ENCODE measurements around the gene TRIP13. TPM values are rescaled to one million over a fixed set of nuclear protein-coding genes. Genes with fewer than 3 reads are reported as not detected.
A peak's percentile ranks its signal among the peaks of the same experiment; 100 is the strongest.
"Not testable (repeated sequence)": the region's sequence is repeated elsewhere in the genome, so short reads cannot be mapped to it uniquely, and the experiment has no call there.

The TRIP13 gene
- total RNA-seq, 2 donors from 2014 or later = 21.9 to 32.4 TPM

GRCh38 chr5:915946-916345, 23.3 kb downstream of the TRIP13 start:
- peaks cover 17% of the 10 kb centered on the region for H3K4me1 ChIP-seq (ENCODE audit: control insufficient read depth, insufficient read depth, low read length)
- H3K9me3 Mint-ChIP-seq = no peaks in the 10 kb centered on the region
- H3K4me3 ChIP-seq (ENCODE audit: low read length) = no peak overlapping the region
- no peak overlapping the region for H3K27ac ChIP-seq (ENCODE audit: low read depth, low read length)
- H3K27me3 ChIP-seq (ENCODE audit: control insufficient read depth, insufficient read depth, low read length, poor library complexity, severe bottlenecking) = no peaks in the 10 kb centered on the region
- peaks cover 41% of the 10 kb centered on the region for H3K4me1 Mint-ChIP-seq
- no peak overlapping the region for H3K4me3 Mint-ChIP-seq
- peaks cover 1% of the 10 kb centered on the region for H3K27me3 Mint-ChIP-seq (ENCODE audit: insufficient read depth)
- no peak overlapping the region for H3K27ac Mint-ChIP-seq
- H3K9me3 ChIP-seq (ENCODE audit: control insufficient read depth, low read length) = peaks cover 5% of the 10 kb centered on the region
- peaks cover 70% of the 10 kb centered on the region for H3K36me3 ChIP-seq (ENCODE audit: control insufficient read depth, insufficient read depth, low read length)
- H3K36me3 Mint-ChIP-seq (ENCODE audit: low read depth) = peaks cover 64% of the 10 kb centered on the region
- WGBS, 2 experiments (ENCODE audit: insufficient coverage in 1 of 2, insufficient read length in 1 of 2) = 96 to 100% methylated on average over 10 to 12 of the region's 12 CpGs
- no peak overlapping the region for H3K9ac ChIP-seq (ENCODE audit: extremely low read depth, low read length, poor library complexity, severe bottlenecking)
- TF ChIP-seq CTCF (conservative IDR thresholded peaks at IDR 0.05) = no peak
- DNase-seq = no peak

- no peak for DNase-seq
- Mint-ChIP-seq H3K27me3 (ENCODE audit: insufficient read depth) (peaks cover 1% of the 10 kb centered on the region), H3K4me1 (peaks cover 41% of the 10 kb centered on the region), H3K36me3 (ENCODE audit: low read depth) (peaks cover 60% of the 10 kb centered on the region), H3K9me3 (no peaks in the 10 kb centered on the region), H3K27ac (no peak overlapping the region), H3K4me3 (no peak overlapping the region)
- TF ChIP-seq CTCF (conservative IDR thresholded peaks at IDR 0.05) = no peak
- Histone ChIP-seq H3K9me3 (ENCODE audit: control insufficient read depth, low read length) (peaks cover 5% of the 10 kb centered on the region), H3K4me3 (ENCODE audit: low read length) (no peak overlapping the region), H3K27me3 (ENCODE audit: control insufficient read depth, insufficient read depth, low read length, poor library complexity, severe bottlenecking) (no peaks in the 10 kb centered on the region), H3K27ac (ENCODE audit: low read depth, low read length) (peak overlapping the region; percentile 22), H3K36me3 (ENCODE audit: control insufficient read depth, insufficient read depth, low read length) (peaks cover 69% of the 10 kb centered on the region), H3K4me1 (ENCODE audit: control insufficient read depth, insufficient read depth, low read length) (peaks cover 17% of the 10 kb centered on the region), H3K9ac (ENCODE audit: extremely low read depth, low read length, poor library complexity, severe bottlenecking) (no peak overlapping the region)
- 94 to 100% methylated on average over 1 to 14 of the region's 14 CpGs for WGBS, 2 experiments (ENCODE audit: insufficient coverage in 1 of 2, insufficient read length in 1 of 2)
Observed at GRCh38 chr5:916441-917293, 24.0 kb downstream of the TRIP13 start.

- Mint-ChIP-seq H3K27ac (peak overlapping the region; percentile 90), H3K4me3 (peak overlapping the region; percentile 37), H3K36me3 (ENCODE audit: low read depth) (peaks cover 47% of the 10 kb centered on the region), H3K4me1 (peaks cover 33% of the 10 kb centered on the region)
- H3K9ac ChIP-seq (ENCODE audit: extremely low read depth, low read length, poor library complexity, severe bottlenecking); H3K9me3 Mint-ChIP-seq; H3K27me3 ChIP-seq (ENCODE audit: control insufficient read depth, insufficient read depth, low read length, poor library complexity, severe bottlenecking); DNase-seq; H3K9me3 ChIP-seq (ENCODE audit: control insufficient read depth, low read length); H3K27me3 Mint-ChIP-seq (ENCODE audit: insufficient read depth); H3K27ac ChIP-seq (ENCODE audit: low read depth, low read length): not testable (repeated sequence)
- H3K36me3 ChIP-seq (ENCODE audit: control insufficient read depth, insufficient read depth, low read length) = peaks cover 55% of the 10 kb centered on the region
- peak overlapping the region; percentile 31 for H3K4me3 ChIP-seq (ENCODE audit: low read length)
- peaks cover 17% of the 10 kb centered on the region for H3K4me1 ChIP-seq (ENCODE audit: control insufficient read depth, insufficient read depth, low read length)
- WGBS, 2 experiments (ENCODE audit: insufficient coverage in 1 of 2, insufficient read length in 1 of 2) = 91 to 95% methylated on average over 4 to 5 of the region's 5 CpGs
Observed at GRCh38 chr5:918717-919116, 26.0 kb downstream of the TRIP13 start.
